Measurements from ENCODE around the gene RPL27A.

RPL27A gene

DNA sequence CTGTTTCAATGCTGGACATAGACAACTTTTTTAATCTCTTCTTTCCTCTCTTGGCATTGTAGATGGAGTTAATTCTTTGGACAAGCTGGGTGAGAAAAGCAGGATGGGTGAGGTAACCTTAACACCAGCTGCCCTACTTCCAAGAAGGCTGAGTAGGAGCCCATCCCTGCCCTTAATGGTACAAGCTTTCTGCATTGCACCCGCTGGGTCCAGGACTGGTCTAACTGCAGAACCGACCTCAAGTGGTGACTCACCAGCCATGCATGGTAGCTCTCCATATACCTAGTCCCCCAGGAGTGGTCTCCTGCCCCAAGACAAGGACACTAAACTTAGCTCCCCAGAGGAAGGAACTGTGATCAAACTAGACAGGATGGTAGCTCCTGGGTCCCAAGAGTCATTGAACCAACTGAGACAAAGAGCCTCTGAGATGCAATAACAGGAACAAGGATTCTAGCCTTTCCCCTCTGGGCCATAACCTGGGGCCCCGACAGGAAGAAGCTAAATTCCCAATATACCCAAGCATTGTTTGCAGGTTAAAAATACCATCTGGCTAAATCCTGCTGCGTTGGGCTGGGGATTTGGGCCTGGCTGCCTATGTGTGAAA lies 32.1 kb downstream of the RPL27A start:
- no peak for TF ChIP-seq EZH2phosphoT487 (IDR thresholded peaks at IDR 0.05; ENCODE audit: borderline replicate concordance, low read length)
- TF ChIP-seq, protein P1, sequence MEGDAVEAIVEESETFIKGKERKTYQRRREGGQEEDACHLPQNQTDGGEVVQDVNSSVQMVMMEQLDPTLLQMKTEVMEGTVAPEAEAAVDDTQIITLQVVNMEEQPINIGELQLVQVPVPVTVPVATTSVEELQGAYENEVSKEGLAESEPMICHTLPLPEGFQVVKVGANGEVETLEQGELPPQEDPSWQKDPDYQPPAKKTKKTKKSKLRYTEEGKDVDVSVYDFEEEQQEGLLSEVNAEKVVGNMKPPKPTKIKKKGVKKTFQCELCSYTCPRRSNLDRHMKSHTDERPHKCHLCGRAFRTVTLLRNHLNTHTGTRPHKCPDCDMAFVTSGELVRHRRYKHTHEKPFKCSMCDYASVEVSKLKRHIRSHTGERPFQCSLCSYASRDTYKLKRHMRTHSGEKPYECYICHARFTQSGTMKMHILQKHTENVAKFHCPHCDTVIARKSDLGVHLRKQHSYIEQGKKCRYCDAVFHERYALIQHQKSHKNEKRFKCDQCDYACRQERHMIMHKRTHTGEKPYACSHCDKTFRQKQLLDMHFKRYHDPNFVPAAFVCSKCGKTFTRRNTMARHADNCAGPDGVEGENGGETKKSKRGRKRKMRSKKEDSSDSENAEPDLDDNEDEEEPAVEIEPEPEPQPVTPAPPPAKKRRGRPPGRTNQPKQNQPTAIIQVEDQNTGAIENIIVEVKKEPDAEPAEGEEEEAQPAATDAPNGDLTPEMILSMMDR (IDR thresholded peaks at IDR 0.05; ENCODE audit: low read depth, low read length, poor library complexity, severe bottlenecking) = no peak
- no peak overlapping the region for H3K4me2 ChIP-seq (ENCODE audit: low read length)
- no peak overlapping the region for H3K27ac ChIP-seq (ENCODE audit: low read depth, low read length)
- no peaks in the 10 kb centered on the region for H3F3A ChIP-seq (ENCODE audit: control insufficient read depth, insufficient read depth)
- H3K36me3 ChIP-seq (ENCODE audit: control insufficient read depth, low read length) = no peaks in the 10 kb centered on the region
- H3K4me3 ChIP-seq (ENCODE audit: low read length) = no peak overlapping the region
- H3K9me2 ChIP-seq (replicated peaks; ENCODE audit: control insufficient read depth, low read length) = no peaks in the 10 kb centered on the region
- peaks cover 11% of the 10 kb centered on the region for H3K4me1 ChIP-seq (ENCODE audit: control insufficient read depth, low read length)
- H3K9me3 ChIP-seq (ENCODE audit: control insufficient read depth, insufficient read depth, low read length) = no peaks in the 10 kb centered on the region
- no peaks in the 10 kb centered on the region for H3K79me2 ChIP-seq (ENCODE audit: control insufficient read depth, low read length)
- H3K27me3 ChIP-seq (ENCODE audit: control insufficient read depth, low read length) = peaks cover 6% of the 10 kb centered on the region; the same call in 1 of the 2 replicates
- no peaks in the 10 kb centered on the region for H4K20me1 ChIP-seq (ENCODE audit: control insufficient read depth, insufficient read depth, low read depth, low read length)

DNA sequence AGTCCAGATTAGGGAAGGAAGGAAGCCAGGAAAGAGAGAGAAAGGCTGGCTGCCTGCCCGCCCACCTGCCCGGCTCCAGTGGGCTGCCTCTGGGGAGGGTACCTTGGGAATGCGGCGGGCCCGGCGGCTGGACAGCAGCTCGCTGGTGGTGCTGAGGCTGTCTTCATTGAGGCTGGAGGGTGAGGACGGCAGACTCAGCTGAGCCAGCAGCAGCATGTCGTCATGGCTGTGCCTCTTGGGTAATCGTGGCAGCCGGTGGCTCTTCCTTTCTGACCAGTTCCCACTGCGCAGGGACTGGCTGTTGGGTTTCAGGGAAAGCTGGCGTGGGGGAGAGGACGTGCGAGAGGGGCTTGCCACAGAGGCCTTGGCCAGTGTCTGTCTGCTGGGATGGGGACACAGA lies 32.9 kb downstream of the RPL27A start:
- H3F3A ChIP-seq (ENCODE audit: control insufficient read depth, insufficient read depth) = no peaks in the 10 kb centered on the region
- H4K20me1 ChIP-seq (ENCODE audit: control insufficient read depth, insufficient read depth, low read depth, low read length) = no peaks in the 10 kb centered on the region
- H3K9me2 ChIP-seq (replicated peaks; ENCODE audit: control insufficient read depth, low read length) = no peaks in the 10 kb centered on the region
- no peaks in the 10 kb centered on the region for H3K36me3 ChIP-seq (ENCODE audit: control insufficient read depth, low read length)
- H3K4me1 ChIP-seq (ENCODE audit: control insufficient read depth, low read length) = peaks cover 11% of the 10 kb centered on the region
- no peak overlapping the region for H3K4me2 ChIP-seq (ENCODE audit: low read length)
- H3K27ac ChIP-seq (ENCODE audit: low read depth, low read length) = no peak overlapping the region
- H3K9me3 ChIP-seq (ENCODE audit: control insufficient read depth, insufficient read depth, low read length) = no peaks in the 10 kb centered on the region
- no peak for TF ChIP-seq EZH2phosphoT487 (IDR thresholded peaks at IDR 0.05; ENCODE audit: borderline replicate concordance, low read length)
- no peaks in the 10 kb centered on the region for H3K79me2 ChIP-seq (ENCODE audit: control insufficient read depth, low read length)
- H3K4me3 ChIP-seq (ENCODE audit: low read length) = no peak overlapping the region
- peaks cover 11% of the 10 kb centered on the region; the same call in 1 of the 2 replicates for H3K27me3 ChIP-seq (ENCODE audit: control insufficient read depth, low read length)

DNA sequence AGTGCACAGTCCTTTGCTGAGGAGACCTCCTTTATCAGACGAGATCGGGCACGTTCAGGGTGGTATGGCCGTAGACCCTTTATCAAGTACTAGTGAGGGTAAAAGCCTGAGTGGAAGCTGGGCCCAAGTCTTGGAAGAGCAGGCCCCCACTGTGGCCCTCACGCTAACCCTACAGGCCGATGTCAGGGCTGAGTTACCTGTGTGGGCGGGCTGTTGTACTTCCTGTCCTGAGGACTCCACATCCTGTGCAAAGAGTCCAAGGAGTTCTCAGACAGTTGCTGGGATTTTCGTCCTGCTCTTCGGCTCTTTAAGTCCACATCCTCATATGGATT lies 34.9 kb downstream of the RPL27A start:
- Histone ChIP-seq H3F3A (ENCODE audit: control insufficient read depth, insufficient read depth) (no peaks in the 10 kb centered on the region), H3K4me2 (ENCODE audit: low read length) (no peak overlapping the region; the same call in 1 of the 2 replicates), H3K27ac (ENCODE audit: low read depth, low read length) (no peak overlapping the region), H3K9me3 (ENCODE audit: control insufficient read depth, insufficient read depth, low read length) (no peaks in the 10 kb centered on the region), H3K9me2 (replicated peaks; ENCODE audit: control insufficient read depth, low read length) (no peaks in the 10 kb centered on the region), H3K27me3 (ENCODE audit: control insufficient read depth, low read length) (peaks cover 13% of the 10 kb centered on the region; the same call in 1 of the 2 replicates), H3K4me1 (ENCODE audit: control insufficient read depth, low read length) (peaks cover 11% of the 10 kb centered on the region), H3K4me3 (ENCODE audit: low read length) (no peak overlapping the region), H3K36me3 (ENCODE audit: control insufficient read depth, low read length) (no peaks in the 10 kb centered on the region), H4K20me1 (ENCODE audit: control insufficient read depth, insufficient read depth, low read depth, low read length) (no peaks in the 10 kb centered on the region), H3K79me2 (ENCODE audit: control insufficient read depth, low read length) (no peaks in the 10 kb centered on the region)
- TF ChIP-seq EZH2phosphoT487 (IDR thresholded peaks at IDR 0.05; ENCODE audit: borderline replicate concordance, low read length) = no peak
- TF ChIP-seq, protein P1 (IDR thresholded peaks at IDR 0.05; ENCODE audit: low read depth, low read length, poor library complexity, severe bottlenecking) = no peak

DNA sequence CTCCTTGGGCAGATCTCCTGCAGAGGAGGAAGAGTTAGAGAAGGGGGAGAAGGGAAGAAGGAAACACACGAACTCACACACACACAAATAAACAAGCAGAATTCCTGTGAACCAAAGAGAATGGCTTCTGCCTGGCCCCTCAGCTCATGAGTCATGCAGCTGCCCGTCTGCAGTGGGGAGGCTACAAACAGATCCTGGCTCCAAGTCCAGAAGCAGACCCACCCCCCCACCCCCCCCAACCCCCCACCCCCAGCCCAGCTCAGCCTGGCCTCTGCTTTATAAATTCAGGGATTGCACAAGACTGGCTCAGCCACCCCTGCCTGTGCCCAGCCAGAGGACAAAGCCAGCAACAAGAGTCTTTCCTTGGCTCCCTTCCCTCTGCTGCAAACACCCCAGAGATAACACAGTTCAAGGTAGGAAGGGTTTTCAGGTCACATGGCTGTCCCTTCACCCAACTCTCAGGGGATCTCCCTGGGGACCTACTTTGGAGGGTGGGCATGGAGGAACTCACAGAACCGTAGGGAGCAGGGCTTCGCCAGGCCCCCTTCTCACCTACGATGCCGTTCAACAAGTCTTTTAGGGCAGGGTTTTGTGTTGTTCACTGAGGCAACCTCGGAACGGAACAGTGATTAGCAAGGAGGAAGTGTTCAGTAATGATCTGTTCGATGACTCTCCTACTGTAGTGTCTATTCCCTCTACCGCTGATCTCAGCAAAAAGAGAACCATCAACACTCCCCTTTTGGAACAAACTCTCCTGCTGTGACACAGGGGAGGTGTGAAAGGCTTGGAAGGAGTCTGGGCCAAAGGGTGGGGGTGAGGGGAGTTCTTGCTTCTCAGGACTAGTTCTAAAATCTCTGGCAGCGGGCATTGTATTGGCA lies 35.5 kb downstream of the RPL27A start:
- Histone ChIP-seq H3K4me3 (ENCODE audit: low read length) (no peak overlapping the region), H3K79me2 (ENCODE audit: control insufficient read depth, low read length) (no peaks in the 10 kb centered on the region), H3F3A (ENCODE audit: control insufficient read depth, insufficient read depth) (no peaks in the 10 kb centered on the region), H3K27ac (ENCODE audit: low read depth, low read length) (no peak overlapping the region), H3K4me2 (ENCODE audit: low read length) (peak overlapping the region; percentile 28), H3K4me1 (ENCODE audit: control insufficient read depth, low read length) (peaks cover 11% of the 10 kb centered on the region), H4K20me1 (ENCODE audit: control insufficient read depth, insufficient read depth, low read depth, low read length) (no peaks in the 10 kb centered on the region), H3K27me3 (ENCODE audit: control insufficient read depth, low read length) (peaks cover 13% of the 10 kb centered on the region; the same call in 1 of the 2 replicates), H3K36me3 (ENCODE audit: control insufficient read depth, low read length) (no peaks in the 10 kb centered on the region), H3K9me3 (ENCODE audit: control insufficient read depth, insufficient read depth, low read length) (no peaks in the 10 kb centered on the region), H3K9me2 (replicated peaks; ENCODE audit: control insufficient read depth, low read length) (no peaks in the 10 kb centered on the region)
- TF ChIP-seq, protein P1 (IDR thresholded peaks at IDR 0.05; ENCODE audit: low read depth, low read length, poor library complexity, severe bottlenecking) = no peak
- no peak for TF ChIP-seq EZH2phosphoT487 (IDR thresholded peaks at IDR 0.05; ENCODE audit: borderline replicate concordance, low read length)
